Nephron (organoid): ENCODE data around the gene CLCC1.

Experiments used
- H3K27ac Mint-ChIP-seq, 3 experiments: 2 replicates each; pipeline ENCODE4 v1.8.0; 2020; ENCODE audit warnings: mixed read lengths in 3 of 3, mild to moderate bottlenecking in 2 of 3, moderate library complexity in 1 of 3
- H3K27me3 Mint-ChIP-seq: 2 replicates; pipeline ENCODE4 v1.8.0; 2021; ENCODE audit warnings: low read depth, mild to moderate bottlenecking, moderate library complexity, mixed read lengths
- H3K36me3 Mint-ChIP-seq: 2 replicates; pipeline ENCODE4 v1.8.0; 2020; ENCODE audit warnings: low read depth, mixed read lengths
- H3K4me1 Mint-ChIP-seq: 2 replicates; pipeline ENCODE4 v1.8.0; 2020; ENCODE audit warnings: mixed read lengths
- H3K4me3 Mint-ChIP-seq, 3 experiments: 2 replicates each; pipeline ENCODE4 v1.8.0; 2020; ENCODE audit warnings: mild to moderate bottlenecking in 3 of 3, mixed read lengths in 3 of 3, moderate library complexity in 2 of 3
- H3K9me3 Mint-ChIP-seq: 2 replicates; pipeline ENCODE4 v1.8.0; 2020; ENCODE audit warnings: mixed read lengths
- TF ChIP-seq, protein P1 (sequence below), 3 experiments: fragments of 200-600 bp; sonication (generic); IDR thresholded peaks; one replicate each; pipeline ENCODE4 v1.5.0; 2021; ENCODE audit warnings: antibody characterized with exemption in 3 of 3; ENCODE audit not compliant: unreplicated experiment in 3 of 3

The CLCC1 gene

GRCh38 chr1:108969346-108969745 is 6.1 kb upstream of the CLCC1 start:
- peaks cover 36% of the 10 kb centered on the region for H3K36me3 Mint-ChIP-seq
- no peaks in the 10 kb centered on the region for H3K27me3 Mint-ChIP-seq
- H3K4me3 Mint-ChIP-seq = no peak overlapping the region

GRCh38 chr1:108962681-108963051 is 618 bp downstream of the CLCC1 start:
- TF ChIP-seq, protein P1, sequence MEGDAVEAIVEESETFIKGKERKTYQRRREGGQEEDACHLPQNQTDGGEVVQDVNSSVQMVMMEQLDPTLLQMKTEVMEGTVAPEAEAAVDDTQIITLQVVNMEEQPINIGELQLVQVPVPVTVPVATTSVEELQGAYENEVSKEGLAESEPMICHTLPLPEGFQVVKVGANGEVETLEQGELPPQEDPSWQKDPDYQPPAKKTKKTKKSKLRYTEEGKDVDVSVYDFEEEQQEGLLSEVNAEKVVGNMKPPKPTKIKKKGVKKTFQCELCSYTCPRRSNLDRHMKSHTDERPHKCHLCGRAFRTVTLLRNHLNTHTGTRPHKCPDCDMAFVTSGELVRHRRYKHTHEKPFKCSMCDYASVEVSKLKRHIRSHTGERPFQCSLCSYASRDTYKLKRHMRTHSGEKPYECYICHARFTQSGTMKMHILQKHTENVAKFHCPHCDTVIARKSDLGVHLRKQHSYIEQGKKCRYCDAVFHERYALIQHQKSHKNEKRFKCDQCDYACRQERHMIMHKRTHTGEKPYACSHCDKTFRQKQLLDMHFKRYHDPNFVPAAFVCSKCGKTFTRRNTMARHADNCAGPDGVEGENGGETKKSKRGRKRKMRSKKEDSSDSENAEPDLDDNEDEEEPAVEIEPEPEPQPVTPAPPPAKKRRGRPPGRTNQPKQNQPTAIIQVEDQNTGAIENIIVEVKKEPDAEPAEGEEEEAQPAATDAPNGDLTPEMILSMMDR (IDR thresholded peaks at IDR 0.05; ENCODE audit: unreplicated experiment in 3 of 3) = no peak
- Mint-ChIP-seq H3K36me3 (peaks cover 22% of the 10 kb centered on the region), H3K4me1 (peaks cover 13% of the 10 kb centered on the region), H3K4me3 (peak overlapping the region; percentile 86 to 92 (median 88)), H3K9me3 (no peaks in the 10 kb centered on the region), H3K27ac (peak overlapping the region; percentile 48 to 93 (median 86)), H3K27me3 (no peaks in the 10 kb centered on the region)

More at GRCh38 chr1:108969346-108969745, 6.1 kb upstream of the CLCC1 start:
- TF ChIP-seq, protein P1 (IDR thresholded peaks at IDR 0.05; ENCODE audit: unreplicated experiment in 3 of 3) = no peak
- H3K27ac Mint-ChIP-seq = no peak overlapping the region
- H3K4me1 Mint-ChIP-seq = no peaks in the 10 kb centered on the region
- no peaks in the 10 kb centered on the region for H3K9me3 Mint-ChIP-seq

DNA sequence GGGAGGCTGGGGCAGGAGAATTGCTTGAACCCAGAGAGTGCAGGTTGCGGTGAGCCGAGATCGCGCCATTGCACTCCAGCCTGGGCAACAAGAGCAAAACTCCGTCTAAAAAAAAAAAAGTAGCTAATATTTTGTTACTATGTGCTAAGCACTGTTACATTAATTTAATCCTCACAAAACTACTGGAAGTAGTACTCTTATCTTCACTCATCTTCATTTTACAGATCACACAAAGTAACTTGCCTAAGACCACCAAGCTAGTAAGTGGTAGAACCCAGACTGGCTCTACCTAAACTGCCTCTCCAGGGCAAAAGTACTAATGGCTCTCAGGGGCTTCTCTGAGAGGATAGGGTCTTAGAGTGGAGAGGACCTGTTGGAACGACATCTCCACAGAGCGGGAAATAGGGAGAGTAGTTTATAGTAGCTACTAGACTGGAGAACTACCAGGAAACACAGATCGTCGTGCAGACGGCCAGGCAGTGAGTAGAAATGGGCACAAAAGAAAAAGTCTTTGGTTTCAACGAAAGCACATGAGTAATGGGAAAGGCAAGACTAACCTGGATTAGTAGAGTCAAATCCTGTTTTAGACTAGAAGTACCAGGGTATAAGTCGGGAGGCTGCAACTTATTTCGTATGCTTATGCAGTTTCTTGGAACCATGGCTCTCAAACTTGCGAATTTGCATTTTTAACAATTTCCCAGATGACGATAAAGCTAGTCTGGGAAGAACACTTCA is 1.4 kb downstream of the CLCC1 start:
- Mint-ChIP-seq H3K4me3 (peak overlapping the region; percentile 86 to 92 (median 88)), H3K27me3 (no peaks in the 10 kb centered on the region), H3K4me1 (peaks cover 13% of the 10 kb centered on the region), H3K9me3 (no peaks in the 10 kb centered on the region), H3K27ac (peak overlapping the region; percentile 48 to 93 (median 86)), H3K36me3 (peaks cover 21% of the 10 kb centered on the region)
- TF ChIP-seq, protein P1 (IDR thresholded peaks at IDR 0.05; ENCODE audit: unreplicated experiment in 3 of 3) = no peak

GRCh38 chr1:108961198-108961597 is 2.1 kb downstream of the CLCC1 start:
- Mint-ChIP-seq H3K36me3 (peaks cover 28% of the 10 kb centered on the region), H3K4me1 (peaks cover 13% of the 10 kb centered on the region), H3K9me3 (no peaks in the 10 kb centered on the region), H3K27ac (no peak overlapping the region), H3K27me3 (no peaks in the 10 kb centered on the region), H3K4me3 (no peak overlapping the region)
- TF ChIP-seq, protein P1 (IDR thresholded peaks at IDR 0.05; ENCODE audit: unreplicated experiment in 3 of 3) = no peak

- H3K27ac Mint-ChIP-seq = no peak overlapping the region
- H3K36me3 Mint-ChIP-seq = peaks cover 32% of the 10 kb centered on the region
- TF ChIP-seq, protein P1 (IDR thresholded peaks at IDR 0.05; ENCODE audit: unreplicated experiment in 3 of 3) = no peak
- H3K4me3 Mint-ChIP-seq = peak overlapping the region; percentile 29 to 71 (median 51)
- H3K9me3 Mint-ChIP-seq = no peaks in the 10 kb centered on the region
- H3K27me3 Mint-ChIP-seq = no peaks in the 10 kb centered on the region
- peaks cover 17% of the 10 kb centered on the region for H3K4me1 Mint-ChIP-seq
Observed at GRCh38 chr1:108960719-108961118, 2.6 kb downstream of the CLCC1 start.

DNA sequence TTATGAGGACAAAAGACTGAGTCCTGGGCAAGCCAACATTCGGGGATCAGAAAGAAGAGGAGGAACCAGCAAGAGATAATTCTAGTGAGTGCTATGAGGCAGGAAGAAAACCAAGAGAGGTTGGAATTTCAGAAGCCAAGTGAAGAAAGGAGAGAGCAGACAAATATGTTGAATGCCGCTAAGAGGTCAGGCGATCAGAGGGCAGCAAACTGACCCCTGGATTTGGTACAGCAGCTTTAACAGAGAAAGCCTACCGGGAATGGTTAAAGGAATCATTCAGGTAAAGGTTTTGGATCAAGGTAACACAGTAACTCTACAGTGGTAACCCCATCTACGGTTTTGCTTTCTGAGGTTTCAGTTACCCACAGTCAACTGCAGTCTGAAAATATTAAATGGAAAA is 5.4 kb downstream of the CLCC1 start:
- H3K4me1 Mint-ChIP-seq = peaks cover 17% of the 10 kb centered on the region
- TF ChIP-seq, protein P1 (IDR thresholded peaks at IDR 0.05; ENCODE audit: unreplicated experiment in 3 of 3) = no peak
- no peaks in the 10 kb centered on the region for H3K27me3 Mint-ChIP-seq

More for the DNA sequence above, 5.4 kb downstream of the CLCC1 start:
- H3K9me3 Mint-ChIP-seq = no peaks in the 10 kb centered on the region
- H3K36me3 Mint-ChIP-seq = peaks cover 51% of the 10 kb centered on the region
- H3K4me3 Mint-ChIP-seq = no peak overlapping the region
- no peak overlapping the region for H3K27ac Mint-ChIP-seq
